B cell (primary cell): Measurements from ENCODE around the gene NFATC1. TPM values are rescaled to one million over a fixed set of nuclear protein-coding genes. Genes with fewer than 3 reads are reported as not detected.

Experiments used
- ATAC-seq: fragments of 200-7000 bp; cut with Tn5 transposase; one replicate; pipeline ENCODE4 v1.10.0; 2021; ENCODE audit warnings: low read depth, mild to moderate bottlenecking, moderate number of reproducible peaks, moderate library complexity
- CTCF ChIA-PET: fragments of 350-600 bp; sonication (Branson Sonifier 250); formaldehyde crosslinking; loops from one replicate; lab custom pipeline; 2021; ENCODE audit warnings: antibody characterized with exemption, inconsistent platforms; lab: Charles Lee
- POLR2A ChIA-PET: fragments of 350-600 bp; sonication (Branson Sonifier 250); formaldehyde crosslinking; loops from one replicate; lab custom pipeline; 2021; ENCODE audit warnings: antibody characterized with exemption; lab: Charles Lee
- DNase-seq: peaks from one replicate; pipeline ENCODE4 v3.0.0; 2013
- H2AFZ ChIP-seq: 2 replicates; pipeline ENCODE4 v1.6.1; 2012; ENCODE audit warnings: mild to moderate bottlenecking, low read depth, low read length; ENCODE audit not compliant: insufficient read depth, poor library complexity, severe bottlenecking
- H3K27ac ChIP-seq, 2 donors: 1 replicate in 1 of 2; 2 replicates in 1 of 2; pipeline ENCODE4 v1.5.1; 2012 to 2013; ENCODE audit warnings: low read length in 2 of 2, mild to moderate bottlenecking in 2 of 2, moderate library complexity in 1 of 2
- H3K27me3 ChIP-seq, 4 experiments: fragments of 200-600 bp in 1 of 4; sonication (generic) in 1 of 4; replicated peaks in 1 of 4; 1 replicate in 2 of 4; 2 replicates in 2 of 4; pipeline versions ENCODE4 v1.6.1 to v1.7.0; 2013 to 2016; ENCODE audit warnings: low read length in 3 of 4, mild to moderate bottlenecking in 2 of 4, mixed read lengths in 1 of 4, moderate library complexity in 1 of 4; ENCODE audit not compliant: insufficient read depth in 4 of 4, control insufficient read depth in 3 of 4; ENCODE audit errors: control extremely low read depth in 1 of 4
- H3K36me3 ChIP-seq, 2 experiments: replicated peaks in 1 of 2; 1 replicate in 1 of 2; 2 replicates in 1 of 2; pipeline versions ENCODE4 v1.6.1 to v1.7.1; 2013; ENCODE audit warnings: low read length in 1 of 2; ENCODE audit not compliant: insufficient read depth in 2 of 2, control insufficient read depth in 1 of 2; ENCODE audit errors: control extremely low read depth in 1 of 2, extremely low read depth in 1 of 2
- H3K4me1 ChIP-seq, 2 donors: fragments of 200-600 bp in 1 of 2; sonication (generic) in 1 of 2; 1 replicate in 1 of 2; 2 replicates in 1 of 2; pipeline versions ENCODE4 v1.5.1 to v1.6.1; 2013 to 2017; ENCODE audit warnings: low read length in 2 of 2; ENCODE audit not compliant: control insufficient read depth in 2 of 2, insufficient read depth in 2 of 2
- H3K4me2 ChIP-seq: replicated peaks from 2 replicates; pipeline ENCODE3; 2012; ENCODE audit warnings: mild to moderate bottlenecking, low read depth, low read length; ENCODE audit not compliant: poor library complexity, severe bottlenecking
- H3K4me3 ChIP-seq, 5 experiments: fragments of 200-600 bp in 1 of 5; sonication (generic) in 1 of 5; 1 replicate in 3 of 5; 2 replicates in 2 of 5; pipeline versions ENCODE4 v1.5.1 to v1.7.0; 2011 to 2016; ENCODE audit warnings: low read length in 4 of 5, mild to moderate bottlenecking in 4 of 5, low read depth in 2 of 5, control low read depth in 1 of 5, moderate library complexity in 1 of 5; ENCODE audit not compliant: insufficient read depth in 1 of 5; ENCODE audit errors: control extremely low read depth in 1 of 5, extremely low read depth in 1 of 5
- H3K79me2 ChIP-seq: fragments of 200-600 bp; sonication (generic); one replicate; pipeline ENCODE4 v1.6.0; 2016; ENCODE audit warnings: low read length; ENCODE audit not compliant: control insufficient read depth, insufficient read depth
- H3K9ac ChIP-seq: fragments of 200-600 bp; sonication (generic); 2 replicates; pipeline ENCODE4 v1.6.1; 2017; ENCODE audit warnings: mild to moderate bottlenecking, low read length, moderate library complexity
- H3K9me3 ChIP-seq, 3 donors: one replicate each; pipeline versions ENCODE4 v1.6.1 to v1.7.1; 2013; ENCODE audit warnings: low read length in 2 of 3; ENCODE audit not compliant: control insufficient read depth in 2 of 3, insufficient read depth in 1 of 3; ENCODE audit errors: control extremely low read depth in 1 of 3
- H4K20me1 ChIP-seq: 2 replicates; pipeline ENCODE4 v1.6.0; 2012; ENCODE audit warnings: mild to moderate bottlenecking, low read length; ENCODE audit not compliant: insufficient read depth, control insufficient read depth, poor library complexity, severe bottlenecking
- H3K27ac Mint-ChIP-seq: one replicate; pipeline ENCODE4 v1.8.0; 2021; ENCODE audit warnings: mixed read lengths
- H3K27me3 Mint-ChIP-seq: one replicate; pipeline ENCODE4 v1.8.0; 2021; ENCODE audit warnings: mixed read lengths
- H3K4me1 Mint-ChIP-seq: one replicate; pipeline ENCODE4 v1.8.0; 2021; ENCODE audit warnings: mixed read lengths
- H3K4me3 Mint-ChIP-seq: one replicate; pipeline ENCODE4 v1.8.0; 2021; ENCODE audit warnings: mixed read lengths
- H3K9me3 Mint-ChIP-seq: one replicate; pipeline ENCODE4 v1.8.0; 2022; ENCODE audit warnings: mixed read lengths; ENCODE audit not compliant: insufficient read depth
- EZH2 ChIP-seq: IDR thresholded peaks from 2 replicates; pipeline ENCODE4 v1.6.1; 2012; ENCODE audit warnings: borderline replicate concordance, low read depth, mild to moderate bottlenecking, moderate library complexity, low read length; ENCODE audit not compliant: insufficient read depth, poor library complexity, severe bottlenecking
- WGBS: methylation state at CpG from one replicate; pipeline ENCODE4 v1.1.5; 2013; ENCODE audit warnings: missing lambda C conversion rate; ENCODE audit not compliant: insufficient coverage; 5-methylcytosine and 5-hydroxymethylcytosine counted together
- intact Hi-C: fragments of 100-400 bp; cut with micrococcal nuclease; formaldehyde crosslinking; loops from one replicate; pipeline ENCODE4 v1.10.0; 2022
- polyA plus RNA-seq: library from polyadenylated mRNA; depleted of rRNA; stranded (reverse); fragments of >200 nt; gene quantifications from 2 replicates; pipeline ENCODE4 v1.2.3, GENCODE V29; 2012
- total RNA-seq, 2 donors: library from RNA; stranded (reverse); fragments of 120-200 nt in 1 of 2; gene quantifications; 1 replicate in 1 of 2; 2 replicates in 1 of 2; pipeline versions ENCODE4 v1.2.3 to v1.2.4, GENCODE V29; 2013 to 2022
- TF ChIP-seq, protein P1 (sequence below): fragments of 200-600 bp; IDR thresholded peaks from one replicate; pipeline ENCODE4 v1.8.0; 2022; ENCODE audit warnings: antibody characterized with exemption, mild to moderate bottlenecking

Gene NFATC1
- total and polyA plus RNA-seq, 2 donors (not counting 1 experiment from before 2014, with no cell fraction given): 32.2 to 108 TPM

DNA sequence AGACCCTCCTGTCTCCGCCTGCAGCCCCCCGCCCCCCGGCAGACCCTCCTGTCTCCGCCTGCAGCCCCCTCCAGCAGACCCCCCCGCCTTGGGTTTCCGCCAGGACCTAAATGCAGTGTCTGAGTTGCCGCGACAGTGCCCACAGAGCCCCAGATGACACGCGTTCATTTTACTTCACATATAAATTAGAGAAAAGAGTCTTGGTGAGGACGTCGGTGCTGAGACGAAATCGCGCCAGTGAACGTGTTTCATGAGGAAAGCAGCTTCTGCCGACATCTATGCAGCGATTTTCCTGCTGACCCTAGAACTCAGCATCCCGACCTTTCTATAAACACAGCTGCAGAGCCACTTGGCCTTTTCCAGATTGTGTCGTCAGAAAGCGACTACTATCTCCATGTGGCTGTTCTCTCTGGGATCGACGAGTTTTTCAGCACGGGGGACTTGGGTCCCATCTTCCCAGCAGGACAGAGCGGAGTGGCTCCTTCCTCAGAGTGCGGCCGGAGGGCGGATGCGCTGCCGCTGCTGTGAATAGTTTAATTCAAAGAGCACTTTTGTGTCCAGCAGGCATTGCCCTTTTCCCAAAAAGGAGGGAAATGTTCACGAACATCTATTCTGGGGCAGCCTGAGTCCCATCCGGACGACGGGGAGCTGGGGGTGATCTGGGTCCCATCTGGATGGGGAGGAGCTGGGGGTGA, 136.7 kb downstream of the NFATC1 start:
- Histone ChIP-seq H3K9ac (no peak overlapping the region), H3K27ac (no peak overlapping the region), H2AFZ (no peak overlapping the region), H3K9me3 (no peaks in the 10 kb centered on the region), H3K4me2 (no peak overlapping the region), H3K36me3 (peaks cover 0 to 28% of the 10 kb centered on the region in 2 experiments), H3K4me1 (peaks cover 0 to 6% of the 10 kb centered on the region in 2 donors), H3K79me2 (peaks cover 4% of the 10 kb centered on the region), H3K4me3 (no peak overlapping the region), H3K27me3 (no peaks in the 10 kb centered on the region), H4K20me1 (no peaks in the 10 kb centered on the region)
- no peak for ATAC-seq
- DNase-seq: no peak
- TF ChIP-seq, protein P1, sequence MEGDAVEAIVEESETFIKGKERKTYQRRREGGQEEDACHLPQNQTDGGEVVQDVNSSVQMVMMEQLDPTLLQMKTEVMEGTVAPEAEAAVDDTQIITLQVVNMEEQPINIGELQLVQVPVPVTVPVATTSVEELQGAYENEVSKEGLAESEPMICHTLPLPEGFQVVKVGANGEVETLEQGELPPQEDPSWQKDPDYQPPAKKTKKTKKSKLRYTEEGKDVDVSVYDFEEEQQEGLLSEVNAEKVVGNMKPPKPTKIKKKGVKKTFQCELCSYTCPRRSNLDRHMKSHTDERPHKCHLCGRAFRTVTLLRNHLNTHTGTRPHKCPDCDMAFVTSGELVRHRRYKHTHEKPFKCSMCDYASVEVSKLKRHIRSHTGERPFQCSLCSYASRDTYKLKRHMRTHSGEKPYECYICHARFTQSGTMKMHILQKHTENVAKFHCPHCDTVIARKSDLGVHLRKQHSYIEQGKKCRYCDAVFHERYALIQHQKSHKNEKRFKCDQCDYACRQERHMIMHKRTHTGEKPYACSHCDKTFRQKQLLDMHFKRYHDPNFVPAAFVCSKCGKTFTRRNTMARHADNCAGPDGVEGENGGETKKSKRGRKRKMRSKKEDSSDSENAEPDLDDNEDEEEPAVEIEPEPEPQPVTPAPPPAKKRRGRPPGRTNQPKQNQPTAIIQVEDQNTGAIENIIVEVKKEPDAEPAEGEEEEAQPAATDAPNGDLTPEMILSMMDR: no peak
- TF ChIP-seq EZH2: no peak
- peaks cover 10% of the 10 kb centered on the region for H3K4me1 Mint-ChIP-seq
- POLR2A ChIA-PET: no interaction called here
- WGBS: 88% methylated on average over 20 of the region's 34 CpGs
- no peaks in the 10 kb centered on the region for H3K27me3 Mint-ChIP-seq
- intact Hi-C loops: no loop called here
- CTCF ChIA-PET: interaction anchor here (0.9 to 7.9 kb wide), 2 partner anchors 111 to 152 kb away, joined by 3 to 201 read pairs; no protein-coding TSS in a partner anchor
- no peak overlapping the region for H3K4me3 Mint-ChIP-seq
- H3K27ac Mint-ChIP-seq: no peak overlapping the region
- H3K9me3 Mint-ChIP-seq: no peaks in the 10 kb centered on the region

DNA sequence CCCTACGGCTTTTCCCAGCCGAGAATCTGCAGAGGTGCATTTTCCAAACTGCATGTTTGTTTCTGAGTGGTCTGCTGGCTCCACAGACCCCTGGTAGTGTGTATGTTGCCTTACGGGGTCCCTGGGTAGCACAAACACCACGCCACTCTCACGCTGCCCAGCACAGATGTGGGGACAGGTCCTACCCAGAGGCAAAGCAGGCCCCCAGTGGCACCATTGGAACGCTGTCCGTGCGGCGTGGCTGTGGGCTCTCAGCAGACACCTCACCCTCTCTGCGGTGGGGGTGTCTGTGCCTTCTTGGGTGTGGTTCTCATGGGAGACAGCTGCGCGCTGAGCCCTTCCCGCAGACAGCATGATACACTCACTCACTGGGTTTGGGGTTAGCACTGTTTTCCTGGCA, 137.4 kb downstream of the NFATC1 start:
- Histone ChIP-seq H3K9ac (no peak overlapping the region), H3K27ac (no peak overlapping the region), H4K20me1 (no peaks in the 10 kb centered on the region), H3K27me3 (no peaks in the 10 kb centered on the region), H3K9me3 (peaks cover 0 to 3% (median 0%) of the 10 kb centered on the region in 3 donors), H2AFZ (no peak overlapping the region), H3K36me3 (peaks cover 0 to 21% of the 10 kb centered on the region in 2 experiments), H3K4me3 (no peak overlapping the region), H3K4me2 (no peak overlapping the region), H3K79me2 (peaks cover 4% of the 10 kb centered on the region), H3K4me1 (peaks cover 0 to 6% of the 10 kb centered on the region in 2 donors)
- Mint-ChIP-seq H3K4me3 (no peak overlapping the region), H3K27ac (no peak overlapping the region), H3K27me3 (no peaks in the 10 kb centered on the region), H3K9me3 (no peaks in the 10 kb centered on the region), H3K4me1 (peaks cover 9% of the 10 kb centered on the region)
- TF ChIP-seq EZH2: no peak
- TF ChIP-seq, protein P1: no peak
- POLR2A ChIA-PET: no interaction called here
- ATAC-seq (no peak), DNase-seq (no peak)
- intact Hi-C loops: no loop called here
- CTCF ChIA-PET: interaction anchor here (0.9 to 7.9 kb wide), 2 partner anchors 110 to 153 kb away, joined by 3 to 201 read pairs; no protein-coding TSS in a partner anchor
- 92% methylated on average over 11 of the region's 13 CpGs for whole genome bisulfite sequencing
